Measurements from ENCODE around the gene ZNF835.

DNA sequence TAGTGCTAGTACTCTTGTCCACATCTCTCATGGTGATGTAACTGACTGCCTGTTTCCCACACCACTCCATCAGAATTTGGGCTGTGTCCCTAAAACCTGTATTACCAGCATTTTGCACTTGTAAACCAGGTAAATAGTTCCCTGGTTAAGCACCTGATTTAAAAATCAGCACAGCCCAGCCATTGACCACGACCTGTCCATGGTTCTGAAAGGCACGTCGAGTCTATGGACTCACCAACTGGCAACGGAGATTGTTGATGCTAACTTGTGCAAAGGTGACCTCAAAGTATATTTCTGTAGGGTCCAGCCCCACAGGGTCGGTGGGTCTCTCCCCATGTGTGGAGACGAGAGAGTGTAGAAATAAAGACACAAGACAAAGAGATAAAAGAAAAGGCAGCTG lies 46.7 kb upstream of the ZNF835 start:
- TF ChIP-seq, protein P1, sequence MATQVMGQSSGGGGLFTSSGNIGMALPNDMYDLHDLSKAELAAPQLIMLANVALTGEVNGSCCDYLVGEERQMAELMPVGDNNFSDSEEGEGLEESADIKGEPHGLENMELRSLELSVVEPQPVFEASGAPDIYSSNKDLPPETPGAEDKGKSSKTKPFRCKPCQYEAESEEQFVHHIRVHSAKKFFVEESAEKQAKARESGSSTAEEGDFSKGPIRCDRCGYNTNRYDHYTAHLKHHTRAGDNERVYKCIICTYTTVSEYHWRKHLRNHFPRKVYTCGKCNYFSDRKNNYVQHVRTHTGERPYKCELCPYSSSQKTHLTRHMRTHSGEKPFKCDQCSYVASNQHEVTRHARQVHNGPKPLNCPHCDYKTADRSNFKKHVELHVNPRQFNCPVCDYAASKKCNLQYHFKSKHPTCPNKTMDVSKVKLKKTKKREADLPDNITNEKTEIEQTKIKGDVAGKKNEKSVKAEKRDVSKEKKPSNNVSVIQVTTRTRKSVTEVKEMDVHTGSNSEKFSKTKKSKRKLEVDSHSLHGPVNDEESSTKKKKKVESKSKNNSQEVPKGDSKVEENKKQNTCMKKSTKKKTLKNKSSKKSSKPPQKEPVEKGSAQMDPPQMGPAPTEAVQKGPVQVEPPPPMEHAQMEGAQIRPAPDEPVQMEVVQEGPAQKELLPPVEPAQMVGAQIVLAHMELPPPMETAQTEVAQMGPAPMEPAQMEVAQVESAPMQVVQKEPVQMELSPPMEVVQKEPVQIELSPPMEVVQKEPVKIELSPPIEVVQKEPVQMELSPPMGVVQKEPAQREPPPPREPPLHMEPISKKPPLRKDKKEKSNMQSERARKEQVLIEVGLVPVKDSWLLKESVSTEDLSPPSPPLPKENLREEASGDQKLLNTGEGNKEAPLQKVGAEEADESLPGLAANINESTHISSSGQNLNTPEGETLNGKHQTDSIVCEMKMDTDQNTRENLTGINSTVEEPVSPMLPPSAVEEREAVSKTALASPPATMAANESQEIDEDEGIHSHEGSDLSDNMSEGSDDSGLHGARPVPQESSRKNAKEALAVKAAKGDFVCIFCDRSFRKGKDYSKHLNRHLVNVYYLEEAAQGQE (IDR thresholded peaks at IDR 0.05; ENCODE audit: low read depth) = peak; percentile 76
- TF ChIP-seq EP300 (IDR thresholded peaks at IDR 0.05; ENCODE audit: borderline replicate concordance) (no peak), CREB1 (IDR thresholded peaks at IDR 0.05; ENCODE audit: low read depth) (no peak), YY1 (IDR thresholded peaks at IDR 0.05; ENCODE audit: low read depth) (no peak), CEBPB (IDR thresholded peaks at IDR 0.05) (no peak), TAF1 (IDR thresholded peaks at IDR 0.05; ENCODE audit: low read depth) (no peak), TCF12 (IDR thresholded peaks at IDR 0.05; ENCODE audit: low read depth) (no peak), ZBTB7A (IDR thresholded peaks at IDR 0.05; ENCODE audit: low read depth) (no peak), NFIC (IDR thresholded peaks at IDR 0.05) (no peak), RAD21 (IDR thresholded peaks at IDR 0.05; ENCODE audit: low read depth) (no peak), FOXM1 (IDR thresholded peaks at IDR 0.05; ENCODE audit: borderline replicate concordance, low read depth) (no peak), TEAD4 (IDR thresholded peaks at IDR 0.05) (no peak)
- TF ChIP-seq, protein P2, sequence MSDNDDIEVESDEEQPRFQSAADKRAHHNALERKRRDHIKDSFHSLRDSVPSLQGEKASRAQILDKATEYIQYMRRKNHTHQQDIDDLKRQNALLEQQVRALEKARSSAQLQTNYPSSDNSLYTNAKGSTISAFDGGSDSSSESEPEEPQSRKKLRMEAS (IDR thresholded peaks at IDR 0.05) = no peak
